IPS DF 6.9 (cell line): ENCODE results near the gene TTYH1.

Experiments
- DNase-seq: peaks from one replicate; pipeline ENCODE4 v3.0.0-alpha.2; 2013; ENCODE audit warnings: low read depth, low spot score
- H3K27ac ChIP-seq: one replicate; pipeline ENCODE4 v1.5.1; 2013; ENCODE audit warnings: low read length, control low read depth
- H3K27me3 ChIP-seq: 2 replicates; pipeline ENCODE4 v1.6.1; 2013; ENCODE audit warnings: mild to moderate bottlenecking, low read length; ENCODE audit not compliant: control insufficient read depth, insufficient read depth
- H3K36me3 ChIP-seq: 2 replicates; pipeline ENCODE4 v1.6.1; 2013; ENCODE audit warnings: low read length; ENCODE audit not compliant: control insufficient read depth, insufficient read depth
- H3K4me1 ChIP-seq: 2 replicates; pipeline ENCODE4 v1.6.1; 2013; ENCODE audit warnings: low read length; ENCODE audit not compliant: control insufficient read depth, insufficient read depth
- H3K4me3 ChIP-seq: 2 replicates; pipeline ENCODE4 v1.5.1; 2013; ENCODE audit warnings: mild to moderate bottlenecking, low read length
- H3K9me3 ChIP-seq: 2 replicates; pipeline ENCODE4 v1.6.1; 2013; ENCODE audit warnings: low read length, inconsistent platforms; ENCODE audit not compliant: control insufficient read depth, insufficient read depth
- WGBS: extraction: QIAGEN DNeasy Blood & Tissue Kit; methylation state at CpG from one replicate; pipeline ENCODE4 v1.1.7; 2013; ENCODE audit warnings: mixed read lengths, missing lambda C conversion rate; ENCODE audit not compliant: insufficient read length, insufficient coverage; 5-methylcytosine and 5-hydroxymethylcytosine counted together

The TTYH1 gene

GRCh38 chr19:54422136-54422535 lies 6.9 kb downstream of the TTYH1 start:
- Histone ChIP-seq H3K27ac (no peak overlapping the region), H3K27me3 (no peaks in the 10 kb centered on the region; the same call in 1 of the 2 replicates), H3K4me3 (no peak overlapping the region), H3K4me1 (peaks cover 15% of the 10 kb centered on the region), H3K9me3 (no peaks in the 10 kb centered on the region), H3K36me3 (no peaks in the 10 kb centered on the region; the same call in 1 of the 2 replicates)
- WGBS = no CpG with 5 or more reads among the region's 20 CpGs
- no peak for DNase-seq

- Histone ChIP-seq H3K27me3 (no peaks in the 10 kb centered on the region; the same call in 1 of the 2 replicates), H3K36me3 (no peaks in the 10 kb centered on the region; the same call in 1 of the 2 replicates), H3K9me3 (no peaks in the 10 kb centered on the region), H3K4me1 (peaks cover 12% of the 10 kb centered on the region), H3K27ac (no peak overlapping the region), H3K4me3 (no peak overlapping the region)
- no CpG with 5 or more reads among the region's 14 CpGs for WGBS
- no peak for DNase-seq
Observed at GRCh38 chr19:54424201-54424600, 8.9 kb downstream of the TTYH1 start.

- no peaks in the 10 kb centered on the region; the same call in 1 of the 2 replicates for H3K27me3 ChIP-seq
- H3K4me3 ChIP-seq = no peak overlapping the region
- no peak overlapping the region for H3K27ac ChIP-seq
- DNase-seq = no peak
- no CpG with 5 or more reads among the region's 36 CpGs for WGBS
- no peaks in the 10 kb centered on the region; the same call in 1 of the 2 replicates for H3K36me3 ChIP-seq
- no peaks in the 10 kb centered on the region for H3K9me3 ChIP-seq
- peaks cover 12% of the 10 kb centered on the region for H3K4me1 ChIP-seq
Observed at GRCh38 chr19:54424660-54425381, 9.6 kb downstream of the TTYH1 start.

DNA sequence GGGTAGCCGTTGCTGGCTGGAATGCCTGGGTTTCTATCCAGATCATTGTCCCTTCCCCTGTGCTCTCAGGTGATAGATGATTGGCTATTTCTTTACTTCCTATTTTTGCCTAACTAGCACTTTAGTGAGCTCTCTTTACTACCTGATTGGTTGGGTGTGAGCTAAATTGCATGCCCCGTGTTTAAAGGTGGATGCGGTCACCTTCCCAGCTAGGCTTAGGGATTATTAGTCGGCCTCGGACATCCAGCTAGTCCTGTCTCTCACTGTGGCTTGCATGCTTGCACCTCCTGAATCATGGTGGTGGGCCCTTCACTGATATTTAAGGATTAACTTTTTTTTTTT lies 10.1 kb downstream of the TTYH1 start:
- no peak overlapping the region for H3K4me3 ChIP-seq
- H3K27ac ChIP-seq = no peak overlapping the region
- no CpG with 5 or more reads among the region's 5 CpGs for WGBS
- no peaks in the 10 kb centered on the region; the same call in 1 of the 2 replicates for H3K27me3 ChIP-seq
- DNase-seq = no peak
- H3K4me1 ChIP-seq = peaks cover 13% of the 10 kb centered on the region
- no peaks in the 10 kb centered on the region for H3K9me3 ChIP-seq
- H3K36me3 ChIP-seq = no peaks in the 10 kb centered on the region; the same call in 1 of the 2 replicates

DNA sequence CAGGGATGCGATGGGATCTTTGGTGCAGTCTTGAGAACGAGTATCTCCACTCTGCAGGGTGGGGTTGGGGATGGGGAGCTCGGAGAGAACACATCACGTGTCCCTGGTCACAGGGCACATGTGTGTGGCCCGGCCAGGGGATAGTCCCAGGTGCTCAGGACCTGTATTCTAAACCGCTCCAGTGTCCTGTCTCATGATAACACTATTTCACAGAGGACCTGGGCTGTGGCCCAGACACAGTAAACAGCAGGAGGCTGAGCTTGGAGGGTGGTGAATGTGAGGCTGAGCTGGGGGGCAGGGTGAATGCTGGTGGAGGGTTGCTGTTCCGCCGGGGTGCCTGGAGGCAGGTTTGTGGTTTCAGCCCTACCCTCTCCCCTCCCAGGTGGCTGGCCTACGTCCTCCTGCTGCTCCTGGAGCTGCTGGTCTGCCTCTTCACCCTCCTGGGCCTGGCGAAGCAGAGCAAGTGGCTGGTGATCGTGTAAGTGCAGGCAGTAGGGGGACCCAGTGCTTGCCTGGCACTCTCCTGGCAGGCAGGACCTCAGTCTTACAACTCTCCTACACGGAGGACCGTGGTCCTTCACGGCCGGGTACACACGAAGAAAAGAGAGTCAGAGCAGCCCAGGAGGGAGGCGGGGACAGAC lies 11.1 kb downstream of the TTYH1 start:
- no CpG with 5 or more reads among the region's 17 CpGs for WGBS
- no peaks in the 10 kb centered on the region for H3K9me3 ChIP-seq
- H3K27me3 ChIP-seq = no peaks in the 10 kb centered on the region; the same call in 1 of the 2 replicates
- H3K4me1 ChIP-seq = peaks cover 11% of the 10 kb centered on the region
- no peak overlapping the region for H3K27ac ChIP-seq
- no peak for DNase-seq
- no peaks in the 10 kb centered on the region; the same call in 1 of the 2 replicates for H3K36me3 ChIP-seq
- H3K4me3 ChIP-seq = no peak overlapping the region

DNA sequence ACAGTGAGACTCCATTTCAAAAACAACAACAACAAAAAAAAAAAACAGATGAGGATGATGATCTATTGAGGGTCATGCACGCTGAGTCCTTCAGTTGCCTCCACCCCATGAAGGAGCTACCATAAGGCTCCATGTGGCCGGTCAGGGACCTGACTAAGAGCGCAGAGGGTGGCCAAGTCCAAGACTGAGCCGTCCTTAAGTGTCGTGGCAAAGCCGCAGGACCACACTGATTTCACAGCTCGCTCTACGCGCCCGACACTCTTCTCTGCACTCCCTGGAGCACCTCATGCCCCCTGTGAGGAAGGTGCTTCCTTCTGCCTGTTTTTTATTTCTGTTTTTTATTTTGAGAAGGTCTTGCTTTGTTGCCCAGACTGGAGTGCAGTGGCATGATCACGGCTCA lies 12.3 kb downstream of the TTYH1 start:
- no CpG with 5 or more reads among the region's 11 CpGs for WGBS

DNA sequence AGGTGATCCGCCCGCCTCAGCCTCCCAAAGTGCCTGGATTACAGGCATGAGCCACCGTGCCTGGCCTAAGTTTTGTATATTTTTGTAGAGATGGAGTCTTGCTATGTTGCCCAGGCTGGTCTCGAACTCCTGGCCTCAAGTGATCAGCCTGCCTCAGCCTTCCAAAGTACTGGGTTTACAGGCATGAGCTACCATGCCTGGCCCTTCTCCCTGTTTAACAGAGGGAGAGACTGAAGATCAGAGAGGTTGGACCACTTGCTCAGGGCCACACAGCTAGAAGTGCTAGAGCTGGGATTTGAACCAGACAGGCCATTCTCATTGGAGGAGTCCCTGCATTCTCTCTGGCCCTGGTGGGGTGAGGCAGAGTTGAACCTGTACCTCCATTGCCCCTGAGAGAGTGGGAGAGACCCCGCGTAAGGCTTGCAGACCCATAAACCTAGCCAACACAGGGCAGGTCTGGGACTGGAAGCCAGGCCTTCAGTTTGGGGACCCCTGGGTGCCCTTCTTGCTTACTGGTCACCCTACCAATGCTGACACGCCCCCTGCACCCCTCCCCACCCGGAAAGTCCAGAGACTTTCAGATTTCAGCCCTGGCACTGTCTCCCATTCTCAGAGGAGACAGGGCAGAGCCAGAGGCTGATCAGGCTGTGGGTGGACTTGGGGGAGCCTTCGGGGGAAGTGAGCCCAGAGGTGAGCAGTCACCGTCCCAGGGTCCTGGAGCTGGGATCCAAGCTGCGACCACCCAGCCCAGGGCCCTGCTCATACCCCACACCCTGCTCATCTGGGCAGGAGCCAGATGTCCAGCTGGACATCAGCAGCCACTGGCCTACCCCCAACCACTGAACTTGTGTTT lies 13.3 kb downstream of the TTYH1 start:
- no CpG with 5 or more reads among the region's 11 CpGs for WGBS
- no peaks in the 10 kb centered on the region for H3K36me3 ChIP-seq
- H3K9me3 ChIP-seq = no peaks in the 10 kb centered on the region
- DNase-seq = no peak
- peaks cover 2% of the 10 kb centered on the region; the same call in 1 of the 2 replicates for H3K4me1 ChIP-seq
- no peak overlapping the region for H3K4me3 ChIP-seq
- H3K27me3 ChIP-seq = no peaks in the 10 kb centered on the region; the same call in 1 of the 2 replicates
- H3K27ac ChIP-seq = no peak overlapping the region

More for the DNA sequence above, 12.3 kb downstream of the TTYH1 start:
- DNase-seq = no peak
- Histone ChIP-seq H3K4me3 (no peak overlapping the region), H3K27ac (no peak overlapping the region), H3K4me1 (peaks cover 2% of the 10 kb centered on the region; the same call in 1 of the 2 replicates), H3K9me3 (no peaks in the 10 kb centered on the region), H3K36me3 (no peaks in the 10 kb centered on the region; the same call in 1 of the 2 replicates), H3K27me3 (no peaks in the 10 kb centered on the region; the same call in 1 of the 2 replicates)

GRCh38 chr19:54429176-54429495 lies 13.9 kb downstream of the TTYH1 start:
- no peak for DNase-seq
- no peaks in the 10 kb centered on the region for H3K36me3 ChIP-seq
- H3K4me1 ChIP-seq = peaks cover 2% of the 10 kb centered on the region; the same call in 1 of the 2 replicates
- H3K4me3 ChIP-seq = no peak overlapping the region
- no CpG with 5 or more reads among the region's 8 CpGs for whole genome bisulfite sequencing
- no peaks in the 10 kb centered on the region; the same call in 1 of the 2 replicates for H3K27me3 ChIP-seq
- no peak overlapping the region for H3K27ac ChIP-seq
- no peaks in the 10 kb centered on the region for H3K9me3 ChIP-seq

DNA sequence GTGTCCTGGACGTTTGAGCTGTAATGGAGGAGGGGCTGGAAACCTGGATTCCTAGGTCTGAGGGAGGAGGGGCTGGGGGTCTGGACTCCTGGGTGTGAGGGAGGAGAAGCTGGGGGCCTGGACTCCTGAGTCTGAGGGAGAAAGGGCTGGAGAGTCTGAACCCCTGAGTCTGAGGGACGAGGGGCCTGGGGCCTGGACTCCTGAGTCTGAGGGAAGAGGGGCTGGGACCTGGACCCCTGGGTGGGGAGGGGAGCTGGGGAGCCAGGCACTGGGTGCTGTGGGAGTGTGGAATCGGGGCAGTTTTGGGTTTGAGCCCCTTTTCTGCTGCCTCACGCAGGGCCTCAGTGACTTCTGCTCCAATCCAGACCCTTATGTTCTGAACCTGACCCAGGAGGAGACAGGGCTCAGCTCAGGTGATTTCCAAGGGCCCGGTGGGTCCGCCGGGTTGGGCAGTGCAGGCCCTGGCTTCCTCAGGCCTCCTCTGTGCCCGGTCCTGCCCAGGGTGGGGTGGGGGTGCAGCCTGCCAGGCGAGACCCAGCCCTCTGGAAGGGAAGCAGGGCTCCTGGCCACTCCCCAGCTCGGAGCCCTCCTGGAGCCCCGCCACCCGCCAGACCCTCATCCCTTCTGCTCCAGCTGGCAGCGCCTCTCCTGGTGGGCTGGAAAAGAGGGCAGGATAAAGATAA lies 14.4 kb downstream of the TTYH1 start:
- WGBS = no CpG with 5 or more reads among the region's 13 CpGs
- DNase-seq = no peak
- H3K4me3 ChIP-seq = no peak overlapping the region
- no peaks in the 10 kb centered on the region for H3K36me3 ChIP-seq
- no peaks in the 10 kb centered on the region for H3K9me3 ChIP-seq
- no peak overlapping the region for H3K27ac ChIP-seq
- peaks cover 3% of the 10 kb centered on the region; the same call in 1 of the 2 replicates for H3K4me1 ChIP-seq
- H3K27me3 ChIP-seq = no peaks in the 10 kb centered on the region; the same call in 1 of the 2 replicates
